Measurements from ENCODE around the gene CDK12. TPM values are rescaled to one million over a fixed set of nuclear protein-coding genes. Genes with fewer than 3 reads are reported as not detected.

Gene CDK12
- total RNA-seq, 1 donor from 2014 or later = 27.0 TPM

GRCh38 chr17:39547713-39548478 is 86.6 kb downstream of the CDK12 start:
- peak; percentile 83 for ATAC-seq
- DNase-seq (ENCODE audit: low spot score) = peak; percentile 60

- no peak for ATAC-seq
- peak; percentile 41 for DNase-seq (ENCODE audit: low spot score)
Observed at GRCh38 chr17:39548494-39549225, 87.4 kb downstream of the CDK12 start.

GRCh38 chr17:39549747-39550573 is 88.7 kb downstream of the CDK12 start:
- DNase-seq (ENCODE audit: low spot score) = peak; percentile 23
- no peak for ATAC-seq

- DNase-seq (ENCODE audit: low spot score) = peak; percentile 21
Observed at GRCh38 chr17:39551879-39552278, 90.6 kb downstream of the CDK12 start.

GRCh38 chr17:39553341-39553945 is 92.2 kb downstream of the CDK12 start:
- ATAC-seq (no peak), DNase-seq (ENCODE audit: low spot score) (no peak)

More at GRCh38 chr17:39551879-39552278, 90.6 kb downstream of the CDK12 start:
- no peak for ATAC-seq

GRCh38 chr17:39555368-39555767 is 94.1 kb downstream of the CDK12 start:
- no peak for ATAC-seq
- peak; percentile 15 for DNase-seq (ENCODE audit: low spot score)

GRCh38 chr17:39556423-39556822 is 95.1 kb downstream of the CDK12 start:
- DNase-seq (ENCODE audit: low spot score) (no peak), ATAC-seq (no peak)

- ATAC-seq (no peak), DNase-seq (ENCODE audit: low spot score) (no peak)
Observed at GRCh38 chr17:39562395-39562794, 101.1 kb downstream of the CDK12 start.

- DNase-seq (ENCODE audit: low spot score) (no peak), ATAC-seq (no peak)
Observed at GRCh38 chr17:39562976-39563375, 101.7 kb downstream of the CDK12 start.

- DNase-seq (ENCODE audit: low spot score) (no peak), ATAC-seq (no peak)
Observed at GRCh38 chr17:39563476-39563875, 102.2 kb downstream of the CDK12 start.

- no peak for DNase-seq (ENCODE audit: low spot score)
- ATAC-seq = no peak
Observed at GRCh38 chr17:39564211-39564848, 103.0 kb downstream of the CDK12 start.

GRCh38 chr17:39566094-39566850 is 105.0 kb downstream of the CDK12 start:
- ATAC-seq (no peak), DNase-seq (ENCODE audit: low spot score) (no peak)

GRCh38 chr17:39568702-39569101 is 107.4 kb downstream of the CDK12 start:
- DNase-seq (ENCODE audit: low spot score) (no peak), ATAC-seq (no peak)

GRCh38 chr17:39569126-39569525 is 107.8 kb downstream of the CDK12 start:
- no peak for ATAC-seq
- no peak for DNase-seq (ENCODE audit: low spot score)

GRCh38 chr17:39572121-39572520 is 110.8 kb downstream of the CDK12 start:
- DNase-seq (ENCODE audit: low spot score) = no peak

GRCh38 chr17:39573447-39574298 is 112.4 kb downstream of the CDK12 start:
- DNase-seq (ENCODE audit: low spot score) (peak; percentile 65), ATAC-seq (peak; percentile 93)

More at GRCh38 chr17:39572121-39572520, 110.8 kb downstream of the CDK12 start:
- ATAC-seq = no peak

- no peak for ATAC-seq
- no peak for DNase-seq (ENCODE audit: low spot score)
Observed at GRCh38 chr17:39576187-39576586, 114.9 kb downstream of the CDK12 start.

GRCh38 chr17:39578272-39578671 is 117.0 kb downstream of the CDK12 start:
- ATAC-seq (no peak), DNase-seq (ENCODE audit: low spot score) (no peak)

All from left lobe of liver (tissue), 2 donors.